HL-60 (cell line): ENCODE results near the gene FIGN.

Experiments used
- DNase-seq, 2 experiments: peaks; one replicate each; pipeline ENCODE4 v3.0.0-alpha.2; 2010 to 2020; ENCODE audit warnings: low read depth in 1 of 2, low spot score in 1 of 2
- H3K27ac ChIP-seq: fragments of 250-450 bp; sonication (Bioruptor Pico); replicated peaks from 2 replicates; pipeline ENCODE4 v1.5.1; 2020; ENCODE audit warnings: mild to moderate bottlenecking, moderate library complexity
- H3K27me3 ChIP-seq: fragments of 250-450 bp; sonication (Bioruptor Pico); 2 replicates; pipeline ENCODE4 v1.5.1; 2021; ENCODE audit warnings: mild to moderate bottlenecking, moderate library complexity; ENCODE audit not compliant: insufficient read depth, poor library complexity, severe bottlenecking
- H3K4me3 ChIP-seq: replicated peaks from 2 replicates; pipeline ENCODE4 v1.5.1; 2011; ENCODE audit warnings: mild to moderate bottlenecking, control low read depth, low read length; ENCODE audit not compliant: insufficient read depth
- CTCF ChIP-seq: IDR thresholded peaks from one replicate; pipeline ENCODE4 v1.5.1; 2011; ENCODE audit warnings: low read length, control low read depth, inconsistent platforms; ENCODE audit not compliant: insufficient read depth
- GABPA ChIP-seq: IDR thresholded peaks from 2 replicates; pipeline ENCODE4 v1.6.1; 2012; ENCODE audit warnings: low read depth
- POLR2AphosphoS5 ChIP-seq: IDR thresholded peaks from 2 replicates; pipeline ENCODE4 v1.6.1; 2012; ENCODE audit warnings: low read depth
- REST ChIP-seq: IDR thresholded peaks from 2 replicates; pipeline ENCODE4 v1.6.1; 2012; ENCODE audit warnings: low read depth; ENCODE audit not compliant: insufficient replicate concordance
- SPI1 ChIP-seq: IDR thresholded peaks from 2 replicates; pipeline ENCODE4 v1.6.1; 2012; ENCODE audit warnings: low read depth, mild to moderate bottlenecking, borderline replicate concordance

Gene FIGN

GRCh38 chr2:163734401-163734800 lies 1.4 kb downstream of the FIGN start:
- Histone ChIP-seq H3K27ac (no peak overlapping the region), H3K4me3 (no peak overlapping the region), H3K27me3 (peaks cover 27% of the 10 kb centered on the region)
- DNase-seq: no peak
- no peak for TF ChIP-seq CTCF
- TF ChIP-seq GABPA: no peak

- DNase-seq: no peak
- Histone ChIP-seq H3K27me3 (peaks cover 24% of the 10 kb centered on the region), H3K27ac (no peak overlapping the region), H3K4me3 (no peak overlapping the region)
- TF ChIP-seq CTCF (no peak), GABPA (no peak), POLR2AphosphoS5 (no peak)
These were observed 1.9 kb downstream of the FIGN start for GRCh38 chr2:163733956-163734355.

GRCh38 chr2:163733301-163733938 lies 2.4 kb downstream of the FIGN start:
- Histone ChIP-seq H3K27ac (no peak overlapping the region), H3K27me3 (peaks cover 24% of the 10 kb centered on the region), H3K4me3 (no peak overlapping the region)
- DNase-seq: no peak
- no peak for TF ChIP-seq REST
- TF ChIP-seq SPI1: no peak
- TF ChIP-seq CTCF: no peak
- no peak for TF ChIP-seq POLR2AphosphoS5
- no peak for TF ChIP-seq GABPA

GRCh38 chr2:163732727-163733126 lies 3.1 kb downstream of the FIGN start:
- Histone ChIP-seq H3K27ac (no peak overlapping the region), H3K27me3 (peaks cover 23% of the 10 kb centered on the region), H3K4me3 (no peak overlapping the region)
- no peak for DNase-seq
- TF ChIP-seq REST: no peak
- no peak for TF ChIP-seq POLR2AphosphoS5
- TF ChIP-seq GABPA: no peak
- no peak for TF ChIP-seq SPI1
- TF ChIP-seq CTCF: no peak
